ENCODE measurements around the gene NADK. TPM values are rescaled to one million over a fixed set of nuclear protein-coding genes. Genes with fewer than 3 reads are reported as not detected.

The NADK gene
- total RNA-seq, 2 donors from 2014 or later: 39.0 to 90.2 TPM

- no peak overlapping the region for H3K27ac Mint-ChIP-seq
- H3K36me3 Mint-ChIP-seq (ENCODE audit: low read depth): peaks cover 99% of the 10 kb centered on the region
- no peaks in the 10 kb centered on the region for H3K9me3 Mint-ChIP-seq
- peaks cover 2% of the 10 kb centered on the region for H3K4me1 Mint-ChIP-seq
- H3K4me3 Mint-ChIP-seq: no peak overlapping the region
- no peaks in the 10 kb centered on the region for H3K27me3 Mint-ChIP-seq
- no peak for ATAC-seq (replicated peaks)
Observed at GRCh38 chr1:1796466-1796865, 18.2 kb upstream of the NADK start.

DNA sequence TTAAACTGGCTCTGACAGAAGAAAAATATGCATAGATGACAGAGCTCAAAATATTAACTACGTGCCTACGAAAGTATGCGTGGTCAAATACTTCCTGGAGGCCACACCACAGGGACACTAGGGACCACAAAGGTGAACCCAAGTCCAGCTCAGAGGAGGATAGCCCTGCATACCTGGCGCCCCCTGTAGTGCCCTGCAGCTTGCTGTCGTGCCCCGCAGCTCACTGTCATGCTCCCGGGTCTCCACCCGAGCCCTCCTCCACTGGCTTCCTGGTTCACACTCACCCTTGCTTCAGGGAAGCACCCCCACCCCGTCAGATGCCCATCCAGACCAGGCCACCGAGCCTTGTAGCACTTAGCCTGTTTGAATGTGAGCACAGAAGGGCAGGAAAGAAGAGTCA is 16.7 kb upstream of the NADK start:
- H3K36me3 Mint-ChIP-seq (ENCODE audit: low read depth): peaks cover 99% of the 10 kb centered on the region
- no peak overlapping the region for H3K27ac Mint-ChIP-seq
- no peaks in the 10 kb centered on the region for H3K9me3 Mint-ChIP-seq
- no peaks in the 10 kb centered on the region for H3K4me1 Mint-ChIP-seq
- ATAC-seq (replicated peaks): no peak
- H3K4me3 Mint-ChIP-seq: no peak overlapping the region
- H3K27me3 Mint-ChIP-seq: no peaks in the 10 kb centered on the region

DNA sequence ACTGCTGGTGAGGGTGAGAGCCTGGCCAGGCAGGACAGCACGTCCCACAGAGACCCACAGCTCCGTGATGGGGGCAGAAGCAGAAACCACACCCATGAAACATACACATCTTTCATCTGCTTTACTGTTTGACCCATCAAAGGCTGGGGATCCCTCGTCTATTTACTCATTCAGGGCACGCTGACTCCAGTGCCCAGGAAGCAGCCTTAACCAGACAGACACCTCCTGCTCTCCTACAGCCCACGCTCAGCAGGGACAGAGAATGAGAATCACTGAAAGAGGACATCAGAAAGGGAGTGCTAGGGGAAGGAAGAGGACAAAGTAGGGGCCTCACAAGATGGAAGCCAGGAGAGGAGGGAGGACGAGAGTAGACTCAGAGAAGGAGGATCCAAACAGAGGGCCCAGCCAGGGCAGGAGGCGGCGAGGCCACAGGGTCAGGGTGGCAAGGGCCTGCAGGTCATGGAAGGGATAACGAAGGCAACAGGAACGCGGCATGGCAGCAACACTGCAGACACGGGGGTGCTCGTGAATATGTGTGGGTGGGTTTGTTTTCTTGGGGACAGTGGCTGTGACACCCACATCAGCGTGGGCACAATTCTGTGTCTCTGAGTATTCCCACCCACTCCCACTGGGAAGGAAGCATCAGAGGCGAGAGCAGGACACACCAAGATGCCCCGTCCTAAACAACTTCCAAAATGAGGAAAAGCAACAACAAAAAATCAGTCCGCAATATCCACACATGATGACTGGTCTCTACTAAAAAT is 15.4 kb upstream of the NADK start:
- H3K4me3 Mint-ChIP-seq: no peak overlapping the region
- no peaks in the 10 kb centered on the region for H3K27me3 Mint-ChIP-seq

GRCh38 chr1:1788646-1789431 is 10.6 kb upstream of the NADK start:
- H3K27me3 Mint-ChIP-seq: no peaks in the 10 kb centered on the region
- H3K4me1 Mint-ChIP-seq: no peaks in the 10 kb centered on the region
- H3K27ac Mint-ChIP-seq: no peak overlapping the region
- H3K36me3 Mint-ChIP-seq (ENCODE audit: low read depth): peaks cover 94% of the 10 kb centered on the region
- no peaks in the 10 kb centered on the region for H3K9me3 Mint-ChIP-seq
- no peak for ATAC-seq (replicated peaks)
- no peak overlapping the region for H3K4me3 Mint-ChIP-seq

More for the DNA sequence above, 15.4 kb upstream of the NADK start:
- peak overlapping the region; percentile 44 for H3K27ac Mint-ChIP-seq
- ATAC-seq (replicated peaks): no peak
- H3K9me3 Mint-ChIP-seq: no peaks in the 10 kb centered on the region
- peaks cover 99% of the 10 kb centered on the region for H3K36me3 Mint-ChIP-seq (ENCODE audit: low read depth)
- no peaks in the 10 kb centered on the region for H3K4me1 Mint-ChIP-seq

DNA sequence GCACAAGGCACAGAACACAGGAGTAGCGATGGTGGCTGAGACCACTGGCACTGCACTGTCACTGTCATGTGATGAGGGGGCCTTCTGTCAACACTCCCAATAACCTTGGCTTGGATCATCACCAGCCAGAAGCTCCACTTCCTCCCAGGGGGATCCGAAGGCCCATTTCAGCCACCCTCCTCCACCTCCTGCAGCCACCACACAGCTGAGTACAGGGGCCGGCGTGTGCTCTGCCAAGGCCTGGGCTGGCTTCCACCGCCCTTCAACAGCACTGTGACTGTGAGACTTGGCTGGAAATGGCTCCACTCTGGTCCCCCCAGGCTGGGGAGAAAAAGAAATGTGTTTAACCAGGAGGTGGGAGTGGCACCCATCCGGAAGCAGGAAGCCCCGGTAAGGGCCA is 9.9 kb upstream of the NADK start:
- Mint-ChIP-seq H3K9me3 (no peaks in the 10 kb centered on the region), H3K4me3 (no peak overlapping the region), H3K4me1 (no peaks in the 10 kb centered on the region), H3K27me3 (no peaks in the 10 kb centered on the region), H3K27ac (no peak overlapping the region), H3K36me3 (ENCODE audit: low read depth) (peaks cover 87% of the 10 kb centered on the region)
- no peak for ATAC-seq (replicated peaks)

DNA sequence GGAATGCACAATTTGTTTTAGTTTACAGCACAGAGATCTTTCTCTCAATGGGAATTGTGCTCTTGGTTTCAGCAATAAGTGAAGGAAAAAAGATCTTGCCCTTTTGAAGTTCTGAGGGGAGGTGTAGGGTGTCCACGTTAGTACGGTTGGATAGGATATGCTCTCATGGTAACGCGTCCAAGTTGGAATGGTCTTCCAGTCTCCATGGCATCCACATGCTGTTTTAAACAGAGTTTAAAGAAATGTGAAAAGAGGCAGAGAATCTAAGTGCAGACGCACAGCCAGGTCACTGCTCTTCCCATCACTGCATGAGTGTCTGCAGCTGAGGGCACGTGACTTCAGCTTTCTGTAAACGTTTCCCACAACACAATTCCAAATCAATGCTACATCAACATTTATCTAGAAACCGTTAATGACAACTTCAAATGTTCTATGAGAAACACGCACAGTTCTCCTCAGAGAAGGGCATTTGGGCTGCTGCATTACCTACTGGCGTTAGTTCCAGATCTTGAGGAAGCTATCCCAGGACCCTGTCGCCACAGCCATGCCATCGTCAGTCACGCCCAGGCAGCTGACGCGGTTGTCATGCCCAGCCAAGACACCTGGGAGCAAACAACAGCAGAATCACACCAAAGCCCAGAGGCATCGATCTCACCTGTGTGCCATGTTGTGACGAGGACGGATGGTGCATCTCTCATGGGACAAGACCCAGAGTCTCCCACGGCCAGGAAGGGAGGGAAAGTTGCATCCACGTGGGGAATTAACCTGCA is 8.8 kb upstream of the NADK start:
- Mint-ChIP-seq H3K9me3 (no peaks in the 10 kb centered on the region), H3K4me1 (no peaks in the 10 kb centered on the region), H3K27me3 (no peaks in the 10 kb centered on the region), H3K27ac (no peak overlapping the region), H3K36me3 (ENCODE audit: low read depth) (peaks cover 76% of the 10 kb centered on the region), H3K4me3 (no peak overlapping the region)
- no peak for ATAC-seq (replicated peaks)

DNA sequence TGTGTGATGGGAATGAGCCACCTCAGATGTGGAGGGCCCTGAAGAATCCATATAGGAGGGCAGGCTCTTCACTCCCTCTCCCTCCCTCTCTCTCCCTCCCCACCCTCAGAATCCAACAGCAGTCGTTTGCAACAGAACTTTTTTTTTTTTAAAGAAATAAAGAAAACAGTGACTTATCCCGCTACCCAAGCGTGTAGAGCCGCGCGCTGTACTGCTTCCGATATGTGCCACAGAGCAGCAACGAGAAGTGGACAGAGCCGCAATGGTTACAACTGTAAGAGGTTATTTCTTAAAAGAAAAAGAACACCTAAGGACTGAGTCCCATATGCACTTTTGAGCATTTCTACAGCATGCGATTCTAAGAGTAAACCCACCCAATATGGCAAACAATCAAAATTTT is 7.4 kb upstream of the NADK start:
- Mint-ChIP-seq H3K36me3 (ENCODE audit: low read depth) (peaks cover 63% of the 10 kb centered on the region), H3K4me3 (no peak overlapping the region), H3K4me1 (peaks cover 9% of the 10 kb centered on the region), H3K27me3 (no peaks in the 10 kb centered on the region), H3K27ac (no peak overlapping the region), H3K9me3 (no peaks in the 10 kb centered on the region)
- ATAC-seq (replicated peaks): no peak

DNA sequence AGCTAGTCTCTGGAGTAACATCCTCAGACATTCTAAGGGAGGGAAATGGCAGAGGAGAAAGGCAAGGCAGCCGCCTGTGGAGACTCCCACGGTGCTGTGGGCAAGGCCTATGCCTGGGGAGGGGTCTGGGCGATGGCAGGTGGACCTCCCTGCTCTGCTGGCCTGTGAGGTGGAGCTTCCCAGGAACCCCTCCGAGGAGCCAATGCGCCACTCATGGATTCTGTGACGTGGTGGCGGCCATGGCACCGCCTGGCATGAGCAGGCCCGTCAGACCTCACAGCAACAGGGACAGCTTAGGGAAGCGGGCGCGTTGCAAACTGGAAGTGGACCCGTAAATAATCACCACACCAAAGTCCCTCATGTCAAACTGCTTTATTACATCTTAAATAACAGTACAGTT is 6.7 kb upstream of the NADK start:
- Mint-ChIP-seq H3K27ac (no peak overlapping the region), H3K9me3 (no peaks in the 10 kb centered on the region), H3K4me3 (no peak overlapping the region), H3K4me1 (peaks cover 16% of the 10 kb centered on the region), H3K27me3 (no peaks in the 10 kb centered on the region), H3K36me3 (ENCODE audit: low read depth) (peaks cover 55% of the 10 kb centered on the region)
- ATAC-seq (replicated peaks): no peak

- Mint-ChIP-seq H3K9me3 (no peaks in the 10 kb centered on the region), H3K27me3 (no peaks in the 10 kb centered on the region), H3K4me3 (peak overlapping the region; percentile 71), H3K27ac (peak overlapping the region; percentile 92), H3K36me3 (ENCODE audit: low read depth) (peaks cover 39% of the 10 kb centered on the region), H3K4me1 (peaks cover 19% of the 10 kb centered on the region)
- no peak for ATAC-seq (replicated peaks)
Observed at GRCh38 chr1:1783320-1783719, 5.0 kb upstream of the NADK start.

DNA sequence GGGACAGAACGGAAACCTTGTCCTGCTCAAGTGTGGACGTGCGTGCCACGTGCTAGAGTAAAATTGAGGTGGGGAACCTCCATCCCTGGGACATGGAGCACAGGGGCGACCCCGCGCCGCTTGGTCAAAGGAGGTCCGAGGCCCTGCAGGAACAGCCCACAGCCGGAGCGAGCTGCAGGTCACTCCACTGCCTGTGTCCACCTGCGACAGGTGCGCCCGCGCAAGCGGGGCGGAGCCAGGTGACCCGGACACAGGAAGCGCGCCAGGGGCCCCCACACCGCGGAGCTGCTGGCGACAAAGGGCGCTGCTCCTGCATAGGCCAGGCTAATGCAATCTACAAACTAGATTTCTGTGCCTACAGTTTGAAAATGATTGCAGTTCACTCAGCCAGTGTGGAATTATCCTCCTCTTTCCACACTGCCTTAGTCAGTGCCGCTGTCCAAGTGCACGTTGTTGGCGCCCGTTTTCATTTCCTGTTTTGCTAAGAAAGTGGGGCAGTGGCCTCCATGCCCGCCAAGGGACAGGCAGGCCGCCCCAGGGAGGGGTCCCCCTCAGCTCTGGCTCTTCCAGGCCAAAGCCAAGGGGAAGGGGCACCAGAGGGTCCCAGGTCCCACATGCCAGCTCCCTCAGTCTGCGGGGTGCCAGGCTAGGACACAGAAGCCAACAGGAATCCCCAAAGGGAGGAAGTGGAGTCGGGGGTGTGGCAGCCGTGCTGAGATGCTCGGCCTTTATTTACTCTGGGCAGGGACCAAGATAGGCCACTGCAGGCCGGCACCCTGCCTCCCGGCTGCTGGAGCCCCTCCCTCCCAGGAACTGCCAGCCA is 4.3 kb upstream of the NADK start:
- peak; percentile 17 for ATAC-seq (replicated peaks)
- peak overlapping the region; percentile 92 for H3K27ac Mint-ChIP-seq

DNA sequence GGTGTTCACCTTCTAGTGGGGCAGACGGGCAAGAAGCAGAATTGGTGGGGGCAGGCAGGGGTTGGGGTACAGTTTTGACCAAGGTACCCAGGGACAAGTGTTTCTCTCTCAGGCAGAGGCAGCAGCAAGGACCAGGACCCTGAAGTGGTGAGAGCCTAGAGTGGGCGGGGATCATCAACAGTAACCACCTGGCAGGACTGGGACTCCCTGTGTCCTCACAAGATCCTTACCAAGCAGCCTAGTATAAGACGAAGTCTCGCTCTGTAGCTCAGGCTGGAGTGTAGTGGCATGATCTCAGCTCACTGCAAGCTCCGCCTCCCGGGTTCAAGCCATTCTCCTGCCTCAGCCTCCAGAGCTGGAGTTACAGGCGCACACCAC is 3.2 kb upstream of the NADK start:
- H3K36me3 Mint-ChIP-seq (ENCODE audit: low read depth): peaks cover 26% of the 10 kb centered on the region
- peak overlapping the region; percentile 76 for H3K4me3 Mint-ChIP-seq
- peaks cover 26% of the 10 kb centered on the region for H3K4me1 Mint-ChIP-seq
- H3K27ac Mint-ChIP-seq: peak overlapping the region; percentile 79
- H3K27me3 Mint-ChIP-seq: no peaks in the 10 kb centered on the region
- no peaks in the 10 kb centered on the region for H3K9me3 Mint-ChIP-seq
- ATAC-seq (replicated peaks): no peak

More for the DNA sequence above, 4.3 kb upstream of the NADK start:
- no peaks in the 10 kb centered on the region for H3K27me3 Mint-ChIP-seq
- peak overlapping the region; percentile 71 for H3K4me3 Mint-ChIP-seq
- peaks cover 32% of the 10 kb centered on the region for H3K36me3 Mint-ChIP-seq (ENCODE audit: low read depth)
- peaks cover 19% of the 10 kb centered on the region for H3K4me1 Mint-ChIP-seq
- no peaks in the 10 kb centered on the region for H3K9me3 Mint-ChIP-seq

GRCh38 chr1:1780598-1781525 is 2.6 kb upstream of the NADK start:
- H3K27ac Mint-ChIP-seq: peak overlapping the region; percentile 79
- H3K27me3 Mint-ChIP-seq: no peaks in the 10 kb centered on the region
- H3K9me3 Mint-ChIP-seq: no peaks in the 10 kb centered on the region
- ATAC-seq (replicated peaks): no peak
- H3K4me1 Mint-ChIP-seq: peaks cover 30% of the 10 kb centered on the region
- H3K36me3 Mint-ChIP-seq (ENCODE audit: low read depth): peaks cover 24% of the 10 kb centered on the region
- peak overlapping the region; percentile 76 for H3K4me3 Mint-ChIP-seq

Measured in activated T-helper 17 cell treated with anti-CD3 and anti-CD28 coated beads, Interleukin-2, amount 50 U/mL, for 72 hours (primary cell).